H9 (cell line): ENCODE data around the gene PIAS1. TPM values are rescaled to one million over a fixed set of nuclear protein-coding genes. Genes with fewer than 3 reads are reported as not detected.

Experiments
- DNase-seq: peaks from one replicate; pipeline ENCODE4 v3.0.0-alpha.2; 2017
- H2AFZ ChIP-seq: one replicate; pipeline ENCODE4 v1.6.1; 2013; ENCODE audit warnings: mild to moderate bottlenecking, low read length, control low read depth, moderate library complexity
- H2AK5ac ChIP-seq: 2 replicates; pipeline ENCODE4 v1.6.1; 2013; ENCODE audit warnings: low read length, control low read depth, mixed read lengths; ENCODE audit not compliant: insufficient read length
- H2BK120ac ChIP-seq: one replicate; pipeline ENCODE4 v1.6.1; 2013; ENCODE audit warnings: low read depth, mild to moderate bottlenecking, low read length, control low read depth, inconsistent platforms; ENCODE audit not compliant: poor library complexity, severe bottlenecking
- H2BK12ac ChIP-seq: 2 replicates; pipeline ENCODE4 v1.6.1; 2013; ENCODE audit warnings: low read length, control low read depth, mixed read lengths, low read depth; ENCODE audit not compliant: insufficient read length
- H2BK15ac ChIP-seq: 2 replicates; pipeline ENCODE4 v1.6.1; 2013; ENCODE audit warnings: low read depth, low read length, control low read depth
- H2BK20ac ChIP-seq: one replicate; pipeline ENCODE4 v1.6.1; 2013; ENCODE audit warnings: low read depth, mild to moderate bottlenecking, low read length, control low read depth, inconsistent platforms; ENCODE audit not compliant: poor library complexity, severe bottlenecking
- H2BK5ac ChIP-seq: 2 replicates; pipeline ENCODE4 v1.6.1; 2013; ENCODE audit warnings: low read length, control low read depth, mixed read lengths; ENCODE audit not compliant: insufficient read length
- H3K14ac ChIP-seq: 2 replicates; pipeline ENCODE4 v1.6.1; 2013; ENCODE audit warnings: low read length, control low read depth; ENCODE audit not compliant: insufficient read depth
- H3K18ac ChIP-seq: 2 replicates; pipeline ENCODE4 v1.6.1; 2013; ENCODE audit warnings: low read depth, mild to moderate bottlenecking, mixed read lengths, low read length, control low read depth; ENCODE audit not compliant: insufficient read length
- H3K23ac ChIP-seq: 2 replicates; pipeline ENCODE4 v1.6.1; 2013; ENCODE audit warnings: low read length, control low read depth, mixed read lengths, low read depth; ENCODE audit not compliant: insufficient read length
- H3K23me2 ChIP-seq: 2 replicates; pipeline ENCODE4 v1.6.1; 2013; ENCODE audit warnings: low read depth, mild to moderate bottlenecking, mixed read lengths, low read length, control low read depth; ENCODE audit not compliant: insufficient read length, poor library complexity, severe bottlenecking
- H3K27ac ChIP-seq: 2 replicates; pipeline ENCODE4 v1.5.1; 2013; ENCODE audit warnings: low read length, control low read depth, mixed read lengths, low read depth; ENCODE audit not compliant: insufficient read length
- H3K27me3 ChIP-seq: 2 replicates; pipeline ENCODE4 v1.6.1; 2013; ENCODE audit warnings: low read length, control low read depth, inconsistent platforms; ENCODE audit not compliant: insufficient read depth
- H3K4ac ChIP-seq: 2 replicates; pipeline ENCODE4 v1.6.1; 2013; ENCODE audit warnings: low read depth, mild to moderate bottlenecking, control low read depth, inconsistent platforms, low read length, moderate library complexity
- H3K4me1 ChIP-seq: 2 replicates; pipeline ENCODE4 v1.6.1; 2013; ENCODE audit warnings: low read length, control low read depth, inconsistent platforms; ENCODE audit not compliant: insufficient read depth
- H3K4me2 ChIP-seq: 2 replicates; pipeline ENCODE4 v1.6.1; 2013; ENCODE audit warnings: low read length, control low read depth, mixed read lengths; ENCODE audit not compliant: insufficient read length, insufficient read depth
- H3K56ac ChIP-seq: 2 replicates; pipeline ENCODE4 v1.6.1; 2013; ENCODE audit warnings: low read depth, mild to moderate bottlenecking, mixed read lengths, low read length, control low read depth; ENCODE audit not compliant: insufficient read length
- H3K79me1 ChIP-seq: 2 replicates; pipeline ENCODE4 v1.6.1; 2013; ENCODE audit warnings: low read depth, mild to moderate bottlenecking, moderate library complexity, low read length, control low read depth, inconsistent platforms; ENCODE audit not compliant: insufficient read depth, poor library complexity, severe bottlenecking
- H3K79me2 ChIP-seq: 2 replicates; pipeline ENCODE4 v1.6.1; 2013; ENCODE audit warnings: low read length, control low read depth, inconsistent platforms; ENCODE audit not compliant: insufficient read depth
- H3K9ac ChIP-seq: 2 replicates; pipeline ENCODE4 v1.6.1; 2013; ENCODE audit warnings: low read length, control low read depth, mixed read lengths; ENCODE audit not compliant: insufficient read length; ENCODE audit errors: extremely low read depth
- H3K9me3 ChIP-seq: one replicate; pipeline ENCODE4 v1.6.1; 2013; ENCODE audit warnings: low read depth, low read length, inconsistent platforms; ENCODE audit not compliant: control insufficient read depth
- H3T11ph ChIP-seq: one replicate; pipeline ENCODE4 v1.6.1; 2013; ENCODE audit warnings: mild to moderate bottlenecking, low read length, control low read depth, inconsistent platforms
- H4K20me1 ChIP-seq: one replicate; pipeline ENCODE4 v1.6.1; 2013; ENCODE audit not compliant: control insufficient read depth, insufficient read length, insufficient read depth
- H4K5ac ChIP-seq: 2 replicates; pipeline ENCODE4 v1.6.1; 2013; ENCODE audit warnings: low read depth, mild to moderate bottlenecking, mixed read lengths, low read length, control low read depth; ENCODE audit not compliant: insufficient read length
- H4K8ac ChIP-seq: replicated peaks from 2 replicates; pipeline ENCODE4 v1.6.1; 2013; ENCODE audit warnings: low read length, control low read depth, mixed read lengths, low read depth; ENCODE audit not compliant: insufficient read length
- H4K91ac ChIP-seq: 2 replicates; pipeline ENCODE4 v1.6.1; 2013; ENCODE audit warnings: low read depth, mild to moderate bottlenecking, moderate library complexity, mixed read lengths, low read length, control low read depth; ENCODE audit not compliant: insufficient read length
- H3K27ac Mint-ChIP-seq, 3 experiments: 2 replicates in 2 of 3; 3 replicates in 1 of 3; pipeline ENCODE4 v1.8.0; 2020 to 2021; ENCODE audit warnings: mixed read lengths in 3 of 3, mild to moderate bottlenecking in 1 of 3, moderate library complexity in 1 of 3
- H3K27me3 Mint-ChIP-seq: 2 replicates; pipeline ENCODE4 v1.8.0; 2021; ENCODE audit warnings: low read depth, mild to moderate bottlenecking, moderate library complexity, mixed read lengths
- H3K36me3 Mint-ChIP-seq, 3 experiments: 2 replicates in 2 of 3; 3 replicates in 1 of 3; pipeline ENCODE4 v1.8.0; 2020 to 2021; ENCODE audit warnings: low read depth in 3 of 3, mixed read lengths in 3 of 3; ENCODE audit not compliant: insufficient read depth in 1 of 3
- H3K4me1 Mint-ChIP-seq, 2 experiments: 2 replicates each; pipeline ENCODE4 v1.8.0; 2020; ENCODE audit warnings: mixed read lengths in 2 of 2
- H3K4me3 Mint-ChIP-seq, 2 experiments: 2 replicates in 1 of 2; 3 replicates in 1 of 2; pipeline ENCODE4 v1.8.0; 2020 to 2021; ENCODE audit warnings: mild to moderate bottlenecking in 2 of 2, mixed read lengths in 2 of 2, moderate library complexity in 1 of 2
- H3K9me3 Mint-ChIP-seq, 2 experiments: 2 replicates in 1 of 2; 3 replicates in 1 of 2; pipeline ENCODE4 v1.8.0; 2020; ENCODE audit warnings: mild to moderate bottlenecking in 2 of 2, mixed read lengths in 2 of 2, moderate library complexity in 1 of 2
- CTCF ChIP-seq: fragments of 200-600 bp; sonication (generic); conservative IDR thresholded peaks from 3 replicates; pipeline ENCODE4 v1.8.0; 2021; ENCODE audit warnings: antibody characterized with exemption, mild to moderate bottlenecking
- WGBS: extraction: QIAGEN DNeasy Blood & Tissue Kit; methylation state at CpG from one replicate; pipeline ENCODE4 v1.1.7; 2013; ENCODE audit warnings: missing lambda C conversion rate, low lambda C conversion rate, mixed read lengths; ENCODE audit not compliant: insufficient read length; ENCODE audit errors: extremely low coverage; 5-methylcytosine and 5-hydroxymethylcytosine counted together
- total RNA-seq: library from RNA; stranded (reverse); gene quantifications from 2 replicates; pipeline ENCODE4 v1.2.1, GENCODE V29; 2021

Gene PIAS1
- total RNA-seq, 1 experiment from 2014 or later, result 31.1 TPM

- Histone ChIP-seq H3K14ac (no peak overlapping the region), H2AK5ac (no peak overlapping the region), H2BK15ac (no peak overlapping the region), H2AFZ (no peak overlapping the region), H2BK120ac (no peak overlapping the region), H2BK20ac (no peak overlapping the region), H4K91ac (no peak overlapping the region), H3K23me2 (no peaks in the 10 kb centered on the region), H4K5ac (no peak overlapping the region), H3K27ac (no peak overlapping the region), H3K4me1 (no peaks in the 10 kb centered on the region), H3T11ph (no peak overlapping the region), H3K79me1 (peaks cover 2% of the 10 kb centered on the region), H3K79me2 (peaks cover 9% of the 10 kb centered on the region; the same call in 1 of the 2 replicates), H4K8ac (no peak overlapping the region), H3K9me3 (no peaks in the 10 kb centered on the region), H3K18ac (no peak overlapping the region), H2BK5ac (no peak overlapping the region), H2BK12ac (no peak overlapping the region), H3K56ac (no peak overlapping the region), H3K4ac (no peak overlapping the region), H3K9ac (no peak overlapping the region), H3K27me3 (no peaks in the 10 kb centered on the region), H3K23ac (no peak overlapping the region), H4K20me1 (no peaks in the 10 kb centered on the region), H3K4me2 (no peak overlapping the region)
- no peak overlapping the region; a peak in 1 of 7 replicates for H3K27ac Mint-ChIP-seq
- no peaks in the 10 kb centered on the region for H3K27me3 Mint-ChIP-seq
- no peak for DNase-seq
- no peak for TF ChIP-seq CTCF
- H3K4me3 Mint-ChIP-seq, result no peak overlapping the region
- no peaks in the 10 kb centered on the region for H3K9me3 Mint-ChIP-seq
- H3K4me1 Mint-ChIP-seq, result peaks cover 17% of the 10 kb centered on the region in 2 experiments
- no CpG with 5 or more reads among the region's 18 CpGs for WGBS
- H3K36me3 Mint-ChIP-seq, result 0 out of 7 replicates have a peak, but pooled peaks cover 0 to 6% (median 0%) of the 10 kb centered on the region in 3 experiments
Measured at GRCh38 chr15:68075764-68076385, 21.8 kb downstream of the PIAS1 start.
